Neural cell (in vitro differentiated cells): ENCODE measurements around the gene DGKD.

Experiments used
- CTCF ChIP-seq: fragments of 450-650 bp; IDR thresholded peaks from 2 replicates; pipeline ENCODE4 v1.5.1; 2014; ENCODE audit warnings: antibody characterized with exemption, mild to moderate bottlenecking, moderate library complexity; ENCODE audit not compliant: poor library complexity, severe bottlenecking
- REST ChIP-seq: IDR thresholded peaks from 2 replicates; pipeline ENCODE4 v1.6.1; 2012; ENCODE audit warnings: borderline replicate concordance

GRCh38 chr2:233426619-233427342 lies 72.5 kb downstream of the DGKD start:
- TF ChIP-seq REST (no peak), CTCF (no peak)
